Stimulated activated CD8-positive, alpha-beta memory T cell treated with anti-CD3 and anti-CD28 coated beads, Interleukin-2, amount 100 ng/mL, for 1 hour (primary cell): ENCODE data around the gene HOXB5.

Experiments used
- DNase-seq, 2 donors: peaks; one replicate each; pipeline ENCODE4 v3.0.0-alpha.2; 2020; ENCODE audit warnings: low read depth in 2 of 2

HOXB5 gene

GRCh38 chr17:48559840-48560817 lies 33.5 kb downstream of the HOXB5 start:
- DNase-seq: no peak

GRCh38 chr17:48559122-48559839 lies 34.3 kb downstream of the HOXB5 start:
- no peak for DNase-seq

GRCh38 chr17:48558831-48559121 lies 34.8 kb downstream of the HOXB5 start:
- DNase-seq: no peak

- DNase-seq: no peak
These were observed 35.3 kb downstream of the HOXB5 start for GRCh38 chr17:48558057-48558830.

- no peak for DNase-seq
These were observed 36.8 kb downstream of the HOXB5 start for GRCh38 chr17:48556576-48557401.

- DNase-seq: no peak
These were observed 37.4 kb downstream of the HOXB5 start for GRCh38 chr17:48556229-48556575.

GRCh38 chr17:48555258-48556228 lies 38.0 kb downstream of the HOXB5 start:
- no peak for DNase-seq

GRCh38 chr17:48554412-48555257 lies 38.9 kb downstream of the HOXB5 start:
- no peak for DNase-seq

GRCh38 chr17:48553826-48554225 lies 39.8 kb downstream of the HOXB5 start:
- DNase-seq: no peak

GRCh38 chr17:48553190-48553547 lies 40.4 kb downstream of the HOXB5 start:
- no peak for DNase-seq

GRCh38 chr17:48552466-48553189 lies 41.0 kb downstream of the HOXB5 start:
- DNase-seq: no peak

- DNase-seq: no peak
These were observed 41.7 kb downstream of the HOXB5 start for GRCh38 chr17:48551596-48552465.

- no peak for DNase-seq
These were observed 42.4 kb downstream of the HOXB5 start for GRCh38 chr17:48551214-48551555.

- no peak for DNase-seq
These were observed 42.9 kb downstream of the HOXB5 start for GRCh38 chr17:48550502-48551213.

- no peak for DNase-seq
These were observed 43.6 kb downstream of the HOXB5 start for GRCh38 chr17:48549914-48550501.

- no peak for DNase-seq
These were observed 44.3 kb downstream of the HOXB5 start for GRCh38 chr17:48549281-48549630.
